GM23338 (cell line): ENCODE data around the gene WBP1. TPM values are rescaled to one million over a fixed set of nuclear protein-coding genes. Genes with fewer than 3 reads are reported as not detected.
A peak's percentile ranks its signal among the peaks of the same experiment; 100 is the strongest.

Source experiments
- ATAC-seq: fragments of 200-7000 bp; cut with Tn5 transposase; 3 replicates; pipeline ENCODE4 v1.9.1; 2020
- DNase-seq: peaks from one replicate; pipeline ENCODE4 v3.0.0-alpha.2; 2015; ENCODE audit warnings: low spot score
- H2AFZ ChIP-seq: fragments of 200-600 bp; sonication (generic); 2 replicates; pipeline ENCODE4 v1.8.0; 2016; ENCODE audit warnings: antibody characterized with exemption, mild to moderate bottlenecking, moderate library complexity
- H3F3A ChIP-seq: fragments of 200-600 bp; sonication (generic); replicated peaks from 2 replicates; pipeline ENCODE4 v1.8.0; 2017; ENCODE audit warnings: antibody characterized with exemption, mixed run types, low read depth
- H3K27ac ChIP-seq: fragments of 200-600 bp; sonication (generic); 2 replicates; pipeline ENCODE4 v1.6.1; 2016; ENCODE audit warnings: low read depth
- H3K27me3 ChIP-seq: fragments of 200-600 bp; sonication (generic); 2 replicates; pipeline ENCODE4 v1.8.0; 2016; ENCODE audit warnings: mild to moderate bottlenecking, mixed run types, moderate library complexity; ENCODE audit not compliant: insufficient read depth
- H3K36me3 ChIP-seq: fragments of 200-600 bp; sonication (generic); 2 replicates; pipeline ENCODE4 v1.8.0; 2016; ENCODE audit warnings: mild to moderate bottlenecking; ENCODE audit not compliant: insufficient read depth
- H3K4me1 ChIP-seq: fragments of 200-600 bp; sonication (generic); 2 replicates; pipeline ENCODE4 v1.8.0; 2016; ENCODE audit warnings: mild to moderate bottlenecking, moderate library complexity; ENCODE audit not compliant: insufficient read depth
- H3K4me2 ChIP-seq: fragments of 200-600 bp; sonication (generic); 2 replicates; pipeline ENCODE4 v1.7.1; 2017; ENCODE audit warnings: mixed run types
- H3K4me3 ChIP-seq: fragments of 200-600 bp; sonication (generic); 2 replicates; pipeline ENCODE4 v1.6.1; 2016; ENCODE audit warnings: mixed run types
- H3K79me2 ChIP-seq: fragments of 200-600 bp; sonication (generic); replicated peaks from 2 replicates; pipeline ENCODE4 v1.8.0; 2017; ENCODE audit warnings: mild to moderate bottlenecking; ENCODE audit not compliant: insufficient read depth
- H3K9me2 ChIP-seq: fragments of 200-600 bp; sonication (generic); 2 replicates; pipeline ENCODE4 v1.8.0; 2017; ENCODE audit not compliant: insufficient read depth
- H4K20me1 ChIP-seq: fragments of 200-600 bp; sonication (generic); replicated peaks from 2 replicates; pipeline ENCODE4 v1.8.0; 2017; ENCODE audit warnings: mild to moderate bottlenecking; ENCODE audit not compliant: insufficient read depth
- H3K27ac Mint-ChIP-seq: 2 replicates; pipeline ENCODE4 v1.8.0; 2020; ENCODE audit warnings: inconsistent platforms, mild to moderate bottlenecking, moderate library complexity, mixed read lengths
- H3K27me3 Mint-ChIP-seq: 3 replicates; pipeline ENCODE4 v1.8.0; 2022; ENCODE audit warnings: low read depth, mild to moderate bottlenecking, moderate library complexity, mixed read lengths, inconsistent platforms; ENCODE audit not compliant: insufficient read depth, poor library complexity
- H3K36me3 Mint-ChIP-seq: 3 replicates; pipeline ENCODE4 v1.8.0; 2021; ENCODE audit warnings: low read depth, mild to moderate bottlenecking, inconsistent platforms, moderate library complexity, mixed read lengths
- H3K4me1 Mint-ChIP-seq: 3 replicates; pipeline ENCODE4 v1.8.0; 2020; ENCODE audit warnings: mild to moderate bottlenecking, inconsistent platforms, mixed read lengths
- H3K4me3 Mint-ChIP-seq: 3 replicates; pipeline ENCODE4 v1.8.0; 2021; ENCODE audit warnings: moderate library complexity, mild to moderate bottlenecking, inconsistent platforms, mixed read lengths
- H3K9me3 Mint-ChIP-seq: 3 replicates; pipeline ENCODE4 v1.8.0; 2020; ENCODE audit warnings: moderate library complexity, mild to moderate bottlenecking, inconsistent platforms, mixed read lengths
- CREB1 ChIP-seq: fragments of 250-450 bp; sonication (Bioruptor Pico); IDR thresholded peaks from 2 replicates; pipeline ENCODE4 v1.5.0; 2020; ENCODE audit warnings: low read depth, mild to moderate bottlenecking, moderate library complexity
- ETS1 ChIP-seq: IDR thresholded peaks from 2 replicates; pipeline ENCODE4 v1.6.1; 2016; ENCODE audit warnings: antibody characterized with exemption
- EZH2 ChIP-seq: fragments of 200-600 bp; sonication (generic); IDR thresholded peaks from one replicate; pipeline ENCODE4 v1.8.0; 2017; ENCODE audit warnings: antibody characterized with exemption, mild to moderate bottlenecking, low read depth; ENCODE audit not compliant: unreplicated experiment
- EZH2phosphoT487 ChIP-seq: fragments of 200-600 bp; sonication (generic); IDR thresholded peaks from one replicate; pipeline ENCODE4 v1.8.1; 2018; ENCODE audit warnings: antibody characterized with exemption; ENCODE audit not compliant: unreplicated experiment
- JUNB ChIP-seq: IDR thresholded peaks from one replicate; pipeline ENCODE4 v1.6.1; 2016; ENCODE audit warnings: antibody characterized with exemption; ENCODE audit not compliant: unreplicated experiment
- NANOG ChIP-seq: IDR thresholded peaks from 2 replicates; pipeline ENCODE4 v1.6.1; 2016; ENCODE audit warnings: antibody characterized with exemption, borderline replicate concordance
- POLR2AphosphoS5 ChIP-seq: IDR thresholded peaks from 2 replicates; pipeline ENCODE4 v1.6.1; 2016; ENCODE audit warnings: antibody characterized with exemption, low read depth
- STAT1 ChIP-seq: IDR thresholded peaks from one replicate; pipeline ENCODE4 v1.6.1; 2016; ENCODE audit warnings: antibody characterized with exemption; ENCODE audit not compliant: unreplicated experiment
- ZNF114 ChIP-seq: fragments of 250-450 bp; sonication (Bioruptor Pico); IDR thresholded peaks from 2 replicates; pipeline ENCODE4 v1.5.0; 2020; ENCODE audit warnings: mild to moderate bottlenecking, moderate library complexity
- ZNF331 ChIP-seq: fragments of 250-450 bp; sonication (Bioruptor Pico); IDR thresholded peaks from 2 replicates; pipeline ENCODE4 v1.5.0; 2020; ENCODE audit warnings: low read depth, mild to moderate bottlenecking, moderate library complexity
- ZNF462 ChIP-seq: fragments of 250-450 bp; sonication (Bioruptor Pico); IDR thresholded peaks from 2 replicates; pipeline ENCODE4 v1.5.0; 2020; ENCODE audit warnings: mild to moderate bottlenecking, moderate library complexity
- polyA plus RNA-seq: library from polyadenylated mRNA; unstranded; fragments of >200 nt; fragmentation: Nextera tagmentation; extraction: Ambion mirVana; gene quantifications from 2 replicates; pipeline ENCODE4 v1.2.1, GENCODE V29; 2016
- total RNA-seq: library from RNA; depleted of rRNA; stranded (reverse); fragments of >200 nt; shearing (Covaris generic); gene quantifications from 2 replicates; pipeline ENCODE4 v1.2.3, GENCODE V29; 2014

The WBP1 gene
- total and polyA plus RNA-seq, 2 experiments from 2014 or later, result 53.0 to 64.4 TPM

- TF ChIP-seq ETS1 (no peak), ZNF114 (CRISPR knock-in tag) (no peak), POLR2AphosphoS5 (no peak), NANOG (no peak), EZH2phosphoT487 (peak; percentile 78), JUNB (no peak), STAT1 (no peak), CREB1 (no peak), EZH2 (peak; percentile 97)
- Histone ChIP-seq H3K79me2 (peaks cover 8% of the 10 kb centered on the region), H3K4me3 (peak overlapping the region; percentile 71), H3K36me3 (peaks cover 7% of the 10 kb centered on the region; the same call in 1 of the 2 replicates), H3K27ac (no peak overlapping the region), H3K9me2 (no peaks in the 10 kb centered on the region), H3K4me2 (peak overlapping the region; percentile 95), H4K20me1 (peaks cover 11% of the 10 kb centered on the region), H3K4me1 (peaks cover 56% of the 10 kb centered on the region), H3F3A (peaks cover 41% of the 10 kb centered on the region), H2AFZ (peak overlapping the region; percentile 96), H3K27me3 (peaks cover 98% of the 10 kb centered on the region)
- Mint-ChIP-seq H3K36me3 (peaks cover 28% of the 10 kb centered on the region), H3K9me3 (no peaks in the 10 kb centered on the region), H3K27me3 (peaks cover 99% of the 10 kb centered on the region), H3K27ac (no peak overlapping the region), H3K4me1 (peaks cover 61% of the 10 kb centered on the region), H3K4me3 (peak overlapping the region; percentile 86)
- ATAC-seq (no peak), DNase-seq (no peak)
These were observed 44.0 kb downstream of the WBP1 start for GRCh38 chr2:74502147-74502719.

GRCh38 chr2:74502720-74503505 is 44.7 kb downstream of the WBP1 start:
- Histone ChIP-seq H3K79me2 (peaks cover 8% of the 10 kb centered on the region), H3K4me2 (peak overlapping the region; percentile 95), H3K9me2 (no peaks in the 10 kb centered on the region), H3K4me3 (peak overlapping the region; percentile 71), H3K27me3 (peaks cover 92% of the 10 kb centered on the region), H3K36me3 (peaks cover 7% of the 10 kb centered on the region; the same call in 1 of the 2 replicates), H3K27ac (no peak overlapping the region), H3F3A (peaks cover 38% of the 10 kb centered on the region), H3K4me1 (peaks cover 50% of the 10 kb centered on the region), H2AFZ (peak overlapping the region; percentile 96), H4K20me1 (peaks cover 11% of the 10 kb centered on the region)
- H3K27me3 Mint-ChIP-seq, result peaks cover 97% of the 10 kb centered on the region
- peaks cover 28% of the 10 kb centered on the region for H3K36me3 Mint-ChIP-seq
- no peak overlapping the region for H3K27ac Mint-ChIP-seq
- H3K4me3 Mint-ChIP-seq, result peak overlapping the region; percentile 86
- ATAC-seq (peak; percentile 9), DNase-seq (peak; percentile 73)
- H3K9me3 Mint-ChIP-seq, result no peaks in the 10 kb centered on the region; the same call in 1 of the 3 replicates
- peaks cover 55% of the 10 kb centered on the region for H3K4me1 Mint-ChIP-seq
- TF ChIP-seq ZNF331 (CRISPR knock-in tag) (no peak), ZNF462 (CRISPR knock-in tag) (no peak), EZH2 (peak; percentile 39), JUNB (no peak), NANOG (no peak), ETS1 (no peak), ZNF114 (CRISPR knock-in tag) (no peak), CREB1 (no peak)
